Hepatocyte (in vitro differentiated cells): Measurements from ENCODE around the gene SPECC1.

Experiments
- EZH2 ChIP-seq: fragments of 200-600 bp; sonication (generic); IDR thresholded peaks from 2 replicates; pipeline ENCODE4 v1.6.1; 2016; ENCODE audit warnings: antibody characterized with exemption, mild to moderate bottlenecking, borderline replicate concordance
- TF ChIP-seq, protein P1 (sequence below): fragments of 200-600 bp; sonication (generic); IDR thresholded peaks from 2 replicates; pipeline ENCODE4 v1.5.1; 2016; ENCODE audit warnings: antibody characterized with exemption, mild to moderate bottlenecking; ENCODE audit not compliant: poor library complexity

DNA sequence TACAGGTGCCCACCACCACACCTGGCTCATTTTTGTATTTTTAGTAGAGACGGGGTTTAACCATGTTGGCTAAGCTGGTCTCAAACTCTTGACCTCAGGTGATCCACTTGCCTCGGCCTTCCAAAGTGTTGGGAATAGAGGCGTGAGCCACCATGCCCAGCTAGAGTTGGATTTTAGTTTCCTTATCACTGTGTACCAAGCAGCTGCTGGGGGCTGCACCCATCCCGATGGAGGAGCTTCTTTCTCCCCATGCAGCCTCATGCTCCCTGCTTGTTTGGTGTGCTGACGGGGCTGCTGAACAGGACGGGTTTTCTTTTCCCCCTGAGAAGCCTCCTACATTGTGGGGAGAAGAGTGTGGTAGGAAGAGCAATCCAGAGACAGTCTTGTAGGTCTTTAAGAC lies 285.0 kb downstream of the SPECC1 start:
- TF ChIP-seq, protein P1, sequence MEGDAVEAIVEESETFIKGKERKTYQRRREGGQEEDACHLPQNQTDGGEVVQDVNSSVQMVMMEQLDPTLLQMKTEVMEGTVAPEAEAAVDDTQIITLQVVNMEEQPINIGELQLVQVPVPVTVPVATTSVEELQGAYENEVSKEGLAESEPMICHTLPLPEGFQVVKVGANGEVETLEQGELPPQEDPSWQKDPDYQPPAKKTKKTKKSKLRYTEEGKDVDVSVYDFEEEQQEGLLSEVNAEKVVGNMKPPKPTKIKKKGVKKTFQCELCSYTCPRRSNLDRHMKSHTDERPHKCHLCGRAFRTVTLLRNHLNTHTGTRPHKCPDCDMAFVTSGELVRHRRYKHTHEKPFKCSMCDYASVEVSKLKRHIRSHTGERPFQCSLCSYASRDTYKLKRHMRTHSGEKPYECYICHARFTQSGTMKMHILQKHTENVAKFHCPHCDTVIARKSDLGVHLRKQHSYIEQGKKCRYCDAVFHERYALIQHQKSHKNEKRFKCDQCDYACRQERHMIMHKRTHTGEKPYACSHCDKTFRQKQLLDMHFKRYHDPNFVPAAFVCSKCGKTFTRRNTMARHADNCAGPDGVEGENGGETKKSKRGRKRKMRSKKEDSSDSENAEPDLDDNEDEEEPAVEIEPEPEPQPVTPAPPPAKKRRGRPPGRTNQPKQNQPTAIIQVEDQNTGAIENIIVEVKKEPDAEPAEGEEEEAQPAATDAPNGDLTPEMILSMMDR, result no peak
- TF ChIP-seq EZH2, result no peak
